MG63 (cell line): ENCODE data around the gene FMO4. TPM values are rescaled to one million over a fixed set of nuclear protein-coding genes. Genes with fewer than 3 reads are reported as not detected.
"Not testable (repeated sequence)": the region's sequence is repeated elsewhere in the genome, so short reads cannot be mapped to it uniquely, and the experiment has no call there.

Source experiments
- DNase-seq: peaks from one replicate; pipeline ENCODE4 v3.0.0-alpha.2; 2020
- H3K27me3 ChIP-seq: fragments of 250-450 bp; sonication (Bioruptor Pico); 2 replicates; pipeline ENCODE4 v1.5.1; 2020; ENCODE audit warnings: mild to moderate bottlenecking, moderate library complexity
- H3K36me3 ChIP-seq: fragments of 250-450 bp; sonication (Bioruptor Pico); 2 replicates; pipeline ENCODE4 v1.5.1; 2020; ENCODE audit warnings: mild to moderate bottlenecking, moderate library complexity
- H3K4me3 ChIP-seq: fragments of 250-450 bp; sonication (Bioruptor Pico); 2 replicates; pipeline ENCODE4 v1.5.1; 2020; ENCODE audit warnings: mild to moderate bottlenecking, moderate library complexity
- H3K9me3 ChIP-seq: fragments of 250-450 bp; sonication (Bioruptor Pico); 2 replicates; pipeline ENCODE4 v1.5.1; 2020; ENCODE audit warnings: mild to moderate bottlenecking, moderate library complexity
- total RNA-seq: library from RNA; depleted of rRNA; stranded (reverse); fragments of >200 nt; shearing (Covaris generic); gene quantifications from 2 replicates; pipeline ENCODE4 v1.2.3, GENCODE V29; 2014; ENCODE audit warnings: low replicate concordance; rRNA removed

FMO4 gene
- total RNA-seq, 1 experiment from 2014 or later = 1.5 TPM

DNA sequence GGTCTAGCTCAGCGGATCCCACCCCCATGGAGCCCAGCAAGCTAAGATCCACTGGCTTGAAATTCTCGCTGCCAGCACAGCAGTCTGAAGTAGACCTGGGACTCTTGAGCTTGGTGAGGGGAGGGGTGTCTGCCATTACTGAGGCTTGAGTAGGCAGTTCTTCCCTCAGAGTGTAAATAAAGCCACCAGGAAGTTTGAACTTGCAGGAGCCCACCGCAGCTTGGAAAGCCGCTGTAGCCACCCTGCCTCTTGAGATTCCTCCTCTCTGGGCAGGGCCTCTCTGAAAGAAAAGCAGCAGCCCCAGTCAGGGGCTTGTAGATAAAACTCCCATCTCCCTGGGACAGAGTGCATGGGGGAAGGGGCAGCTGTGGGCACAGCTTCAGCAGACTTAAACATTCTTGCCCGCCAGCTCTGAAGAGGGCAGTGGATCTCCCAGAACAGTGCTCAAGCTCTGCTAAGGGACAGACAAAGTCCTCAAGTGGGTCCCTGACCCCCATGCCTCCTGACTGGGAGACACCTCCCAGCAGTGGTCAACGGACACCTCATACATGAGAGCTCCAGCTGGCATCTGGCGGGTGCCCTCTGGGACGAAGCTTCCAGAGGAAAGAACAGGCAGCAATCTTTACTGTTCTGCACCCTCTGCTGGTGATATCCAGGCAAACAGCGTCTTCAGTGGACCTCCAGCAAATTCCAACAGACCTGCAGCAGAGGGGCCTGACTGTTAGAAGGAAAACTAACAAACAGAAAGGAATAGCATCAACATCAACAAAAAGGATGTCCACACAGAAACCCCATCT lies 45.9 kb downstream of the FMO4 start:
- not testable (repeated sequence) for H3K27me3 ChIP-seq, H3K36me3 ChIP-seq, H3K9me3 ChIP-seq, H3K4me3 ChIP-seq
- peak; percentile 21 for DNase-seq

DNA sequence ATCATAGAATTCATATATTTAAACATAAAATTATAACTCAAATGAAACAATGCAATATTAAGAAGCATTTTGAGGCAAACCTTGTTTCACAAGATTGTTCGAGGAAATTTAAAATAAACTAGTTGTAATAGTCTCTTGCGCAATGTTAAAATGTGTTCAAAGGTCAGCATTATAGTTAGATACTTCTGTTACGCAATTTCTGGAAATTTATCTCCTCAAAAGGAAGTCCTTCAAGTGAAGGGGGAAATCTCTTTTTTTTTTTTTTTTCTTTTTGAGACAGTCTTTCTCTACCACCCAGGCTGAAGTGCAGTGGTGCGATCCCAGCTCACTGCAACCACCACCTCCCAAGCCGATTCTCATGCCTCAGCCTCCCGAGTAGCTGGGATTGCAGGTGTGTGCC lies 52.1 kb downstream of the FMO4 start:
- H3K27me3 ChIP-seq = no peaks in the 10 kb centered on the region
- peaks cover 7% of the 10 kb centered on the region for H3K9me3 ChIP-seq
- no peaks in the 10 kb centered on the region for H3K36me3 ChIP-seq
- H3K4me3 ChIP-seq = no peak overlapping the region
- DNase-seq = no peak

DNA sequence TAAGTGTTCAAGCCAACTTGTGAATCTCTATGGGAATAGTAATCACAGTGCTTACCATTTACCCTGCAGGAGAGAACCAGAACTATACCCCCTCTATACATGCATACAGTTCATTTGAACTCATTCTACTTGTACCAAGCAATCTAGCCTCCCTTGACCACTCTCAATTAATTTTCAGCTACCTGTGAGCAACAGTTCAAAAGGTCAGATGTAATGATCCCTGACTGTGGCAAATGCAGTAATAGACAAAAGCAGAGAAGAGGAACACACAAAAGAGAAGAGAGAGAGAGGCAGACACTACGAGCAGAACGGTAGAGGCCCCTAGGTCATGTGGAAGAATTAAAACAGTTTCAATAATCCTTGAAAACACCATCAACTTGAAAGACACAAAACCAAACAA lies 52.8 kb downstream of the FMO4 start:
- peaks cover 7% of the 10 kb centered on the region for H3K9me3 ChIP-seq
- no peaks in the 10 kb centered on the region for H3K27me3 ChIP-seq
- H3K4me3 ChIP-seq = no peak overlapping the region
- no peaks in the 10 kb centered on the region for H3K36me3 ChIP-seq
- no peak for DNase-seq

DNA sequence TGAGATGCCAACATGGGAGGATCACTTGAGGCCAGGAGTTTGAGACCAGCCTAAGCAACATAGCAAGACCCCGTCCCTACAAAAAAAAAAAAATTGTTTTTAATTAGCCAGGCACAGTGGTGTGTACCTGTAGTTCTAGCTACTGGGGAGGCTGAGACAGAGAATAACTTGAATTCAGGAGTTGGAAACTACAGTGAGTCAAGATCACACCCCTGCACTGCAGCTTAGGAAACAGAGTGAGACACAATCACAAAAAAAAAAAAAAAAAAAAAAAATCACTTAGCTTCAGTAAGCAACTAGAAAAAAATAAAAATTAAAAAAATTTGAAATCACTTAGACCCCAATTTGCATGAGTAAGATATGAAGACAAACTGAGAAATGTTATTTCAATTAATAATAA lies 53.5 kb downstream of the FMO4 start:
- DNase-seq = no peak
- H3K36me3 ChIP-seq = no peaks in the 10 kb centered on the region
- no peak overlapping the region for H3K4me3 ChIP-seq
- peaks cover 3% of the 10 kb centered on the region for H3K9me3 ChIP-seq
- no peaks in the 10 kb centered on the region for H3K27me3 ChIP-seq

DNA sequence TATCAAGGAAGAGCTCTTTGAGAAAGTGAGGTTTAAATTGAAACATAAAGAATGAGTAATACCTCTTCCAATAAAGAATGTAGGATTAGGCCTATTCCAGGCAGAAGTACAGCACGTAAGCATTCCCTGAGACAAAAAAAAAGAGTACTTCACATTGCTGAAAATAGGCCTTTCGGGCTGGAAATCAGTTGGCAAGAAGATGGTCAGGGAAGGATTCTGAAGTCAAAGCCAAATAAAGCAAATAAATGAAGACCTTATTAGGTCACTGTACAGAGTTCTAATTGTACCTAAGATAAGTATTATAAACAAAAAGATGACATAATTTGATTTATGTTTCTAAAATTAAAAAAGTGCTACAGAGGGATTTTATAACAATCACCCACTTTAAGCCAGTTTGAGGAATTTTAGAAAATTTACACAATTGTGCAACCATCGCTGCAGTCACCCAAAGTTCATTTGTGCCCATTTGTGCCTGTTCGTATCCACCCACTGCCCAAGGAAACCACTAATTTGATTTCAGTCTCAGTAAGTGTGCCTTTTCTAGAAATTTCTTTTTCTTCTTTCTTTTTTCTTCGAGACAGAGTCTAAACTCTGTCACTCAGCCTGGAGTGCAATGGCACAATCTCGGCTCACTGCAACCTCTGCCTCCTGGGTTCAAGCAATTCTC lies 58.6 kb downstream of the FMO4 start:
- H3K9me3 ChIP-seq = peaks cover 5% of the 10 kb centered on the region; the same call in 1 of the 2 replicates
- DNase-seq = no peak
- H3K36me3 ChIP-seq = no peaks in the 10 kb centered on the region
- H3K4me3 ChIP-seq = no peak overlapping the region
- no peaks in the 10 kb centered on the region for H3K27me3 ChIP-seq

DNA sequence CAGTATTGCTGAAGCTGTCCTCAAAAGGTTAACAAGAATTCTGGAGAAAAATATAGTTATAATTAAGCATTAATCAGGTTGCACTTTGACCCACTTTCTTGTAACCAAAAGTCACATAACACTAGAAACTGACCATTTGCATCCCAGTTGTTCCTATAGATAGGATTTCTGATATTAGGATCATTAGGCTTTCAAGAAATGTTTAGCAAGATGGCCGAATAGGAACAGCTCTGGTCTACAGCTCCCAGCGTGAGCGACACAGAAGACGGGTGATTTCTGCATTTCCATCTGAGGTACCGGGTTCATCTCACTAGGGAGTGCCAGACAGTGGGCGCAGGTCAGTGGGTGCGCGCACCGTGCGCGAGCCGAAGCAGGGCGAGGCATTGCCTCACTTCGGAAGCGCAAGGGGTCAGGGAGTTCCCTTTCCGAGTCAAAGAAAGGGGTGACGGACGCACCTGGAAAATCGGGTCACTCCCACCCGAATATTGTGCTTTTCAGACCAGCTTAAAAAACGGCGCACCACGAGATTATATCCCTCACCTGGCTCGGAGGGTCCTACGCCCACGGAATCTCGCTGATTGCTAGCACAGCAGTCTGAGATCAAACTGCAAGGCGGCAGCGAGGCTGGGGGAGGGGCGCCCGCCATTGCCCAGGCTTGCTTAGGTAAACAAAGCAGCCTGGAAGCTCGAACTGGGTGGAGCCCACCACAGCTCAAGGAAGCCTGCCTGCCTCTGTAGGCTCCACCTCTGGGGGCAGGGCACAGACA lies 59.6 kb downstream of the FMO4 start:
- not testable (repeated sequence) for H3K4me3 ChIP-seq, H3K9me3 ChIP-seq, H3K27me3 ChIP-seq, H3K36me3 ChIP-seq, DNase-seq

DNA sequence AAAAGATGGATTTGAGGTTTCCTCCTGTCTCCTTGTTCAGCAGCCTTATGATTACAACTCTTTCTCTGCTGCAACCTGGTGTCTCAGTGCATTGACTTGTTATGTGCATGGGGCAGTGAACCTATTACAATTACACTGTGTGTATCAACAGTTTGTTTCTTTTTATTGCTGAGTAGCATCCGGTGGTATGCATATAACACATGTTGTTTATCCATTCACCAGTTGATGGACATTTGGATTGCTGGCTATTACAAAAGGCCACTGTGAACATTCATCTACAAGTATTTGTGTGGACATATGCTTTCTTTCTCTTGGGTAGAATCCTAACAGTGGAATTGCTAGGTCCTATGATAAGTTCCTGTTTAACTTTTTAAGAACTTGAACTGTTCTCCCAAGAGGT lies 65.9 kb downstream of the FMO4 start:
- peaks cover 9% of the 10 kb centered on the region for H3K9me3 ChIP-seq
- no peak for DNase-seq

DNA sequence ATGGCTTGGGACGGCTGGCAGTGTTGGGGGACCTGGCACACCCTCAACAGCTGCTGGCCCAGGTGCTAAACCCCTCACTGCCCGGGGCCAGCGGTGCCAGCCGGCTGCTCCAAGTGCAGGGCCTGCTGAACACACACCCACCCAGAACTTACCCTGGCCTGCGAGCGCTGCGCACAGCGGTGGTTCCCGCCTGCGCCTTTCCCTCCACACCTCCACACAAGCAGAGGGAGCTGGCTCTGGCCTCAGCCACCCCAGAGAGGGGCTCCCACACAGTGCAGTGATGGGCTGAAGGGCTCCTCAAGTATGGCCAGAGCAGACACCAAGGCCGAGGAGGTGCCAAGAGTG lies 67.9 kb downstream of the FMO4 start:
- Histone ChIP-seq H3K4me3 (no peak overlapping the region), H3K9me3 (peaks cover 9% of the 10 kb centered on the region), H3K36me3 (no peaks in the 10 kb centered on the region), H3K27me3 (no peaks in the 10 kb centered on the region; the same call in 1 of the 2 replicates)
- no peak for DNase-seq

More for the DNA sequence above, 65.9 kb downstream of the FMO4 start:
- Histone ChIP-seq H3K4me3 (no peak overlapping the region), H3K27me3 (no peaks in the 10 kb centered on the region; the same call in 1 of the 2 replicates), H3K36me3 (no peaks in the 10 kb centered on the region)

DNA sequence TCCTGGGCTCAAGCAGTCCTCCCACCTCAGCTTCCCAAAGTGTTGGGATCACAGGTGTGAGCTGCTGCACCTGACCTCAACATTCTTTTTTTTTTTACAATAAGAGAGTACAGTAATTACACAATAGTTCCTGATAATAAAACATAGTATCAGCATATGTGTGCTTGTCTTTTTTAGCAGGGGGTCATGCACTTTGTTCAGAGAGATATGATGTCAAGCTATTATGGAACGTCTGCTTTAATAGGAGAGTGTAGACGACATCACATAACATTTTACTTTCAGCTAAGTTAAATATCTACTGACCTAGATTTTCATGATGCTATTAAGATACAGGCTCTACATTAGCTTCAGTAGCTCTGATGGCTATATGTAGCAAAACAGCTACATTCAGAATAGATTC lies 70.5 kb downstream of the FMO4 start:
- Histone ChIP-seq H3K4me3 (no peak overlapping the region), H3K9me3 (peaks cover 9% of the 10 kb centered on the region), H3K36me3 (no peaks in the 10 kb centered on the region), H3K27me3 (no peaks in the 10 kb centered on the region; the same call in 1 of the 2 replicates)
- no peak for DNase-seq

DNA sequence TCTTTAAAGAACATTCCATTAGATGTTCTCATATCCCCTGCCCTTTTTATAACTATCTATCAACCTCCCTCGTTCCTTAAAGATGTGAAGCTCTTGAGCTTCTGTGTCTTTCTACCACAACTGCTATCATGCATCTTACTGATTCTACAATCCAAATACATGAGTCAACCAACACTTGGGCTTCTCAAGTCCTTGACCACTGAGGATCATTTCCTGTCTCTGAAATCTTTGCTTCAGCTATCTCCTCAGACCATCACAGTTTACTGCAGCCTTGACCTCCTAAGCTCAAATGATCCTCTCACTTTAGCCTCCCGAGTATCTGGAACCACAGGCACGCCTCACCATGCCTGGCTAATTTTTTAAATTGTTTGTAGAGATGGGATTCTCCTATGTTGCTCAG lies 75.2 kb downstream of the FMO4 start:
- DNase-seq = no peak
- H3K4me3 ChIP-seq = no peak overlapping the region
- no peaks in the 10 kb centered on the region for H3K36me3 ChIP-seq
- H3K27me3 ChIP-seq = no peaks in the 10 kb centered on the region
- 0 out of 2 replicates have a peak, but pooled peaks cover 2% of the 10 kb centered on the region for H3K9me3 ChIP-seq

DNA sequence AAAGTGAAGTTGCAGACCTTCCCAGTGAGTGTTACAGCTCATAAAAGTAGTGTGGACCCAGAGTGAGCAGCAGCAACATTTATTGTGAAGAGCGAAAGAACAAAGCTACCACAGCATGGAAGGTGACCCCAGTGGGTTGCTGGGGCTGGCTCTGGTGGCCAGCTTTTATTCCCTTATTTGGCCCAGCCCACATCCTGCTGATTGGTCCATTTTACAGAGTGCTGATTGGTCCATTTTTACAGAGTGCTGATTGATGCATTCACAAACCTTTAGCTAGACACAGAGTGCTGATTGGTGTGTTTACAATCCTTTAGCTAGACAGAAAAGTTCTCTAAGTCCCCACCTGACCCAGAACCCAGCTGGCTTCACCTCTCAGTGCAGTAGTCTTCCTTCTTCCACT lies 76.8 kb downstream of the FMO4 start:
- not testable (repeated sequence) for DNase-seq, H3K4me3 ChIP-seq, H3K27me3 ChIP-seq, H3K9me3 ChIP-seq, H3K36me3 ChIP-seq

Other genes with a start within 250 kb of the FMO4 start
- gene FMO3, start 223.3 kb upstream of the FMO4 start, total RNA-seq = not detected in 2 replicates
- not detected in 2 replicates for gene FMO2, start 128.9 kb upstream of the FMO4 start, total RNA-seq
- not detected in 2 replicates for gene FMO1, start 65.7 kb upstream of the FMO4 start, total RNA-seq
- 19.5 and 24.0 TPM in 2 replicates for gene PRRC2C, start 171.3 kb downstream of the FMO4 start, total RNA-seq